Measurements from ENCODE around the gene BABAM2. TPM values are rescaled to one million over a fixed set of nuclear protein-coding genes. Genes with fewer than 3 reads are reported as not detected.
"Not testable (repeated sequence)": the region's sequence is repeated elsewhere in the genome, so short reads cannot be mapped to it uniquely, and the experiment has no call there.

BABAM2 gene
- total RNA-seq, 3 donors from 2014 or later (not counting 1 experiment from before 2014, with no cell fraction given), result 54.6 to 66.1 (median 59.5) TPM

- Mint-ChIP-seq H3K27me3 (ENCODE audit: low read depth in 2 of 2) (no peaks in the 10 kb centered on the region), H3K4me3 (no peak overlapping the region), H3K27ac (no peak overlapping the region), H3K4me1 (no peaks in the 10 kb centered on the region), H3K36me3 (peaks cover 5% of the 10 kb centered on the region), H3K9me3 (no peaks in the 10 kb centered on the region)
- DNase-seq (no peak), ATAC-seq (no peak)
- Histone ChIP-seq H3K27me3 (ENCODE audit: control insufficient read depth, insufficient read depth, low read length) (no peaks in the 10 kb centered on the region), H3K9me3 (ENCODE audit: control insufficient read depth, insufficient read depth, low read length) (no peaks in the 10 kb centered on the region), H3K36me3 (ENCODE audit: control insufficient read depth, insufficient read depth, low read length) (no peaks in the 10 kb centered on the region), H3K4me1 (ENCODE audit: control insufficient read depth, insufficient read depth, low read length) (no peaks in the 10 kb centered on the region), H3K27ac (ENCODE audit: low read length) (no peak overlapping the region), H3K4me3 (ENCODE audit: low read length) (no peak overlapping the region)
- TF ChIP-seq CTCF (IDR thresholded peaks at IDR 0.05), result no peak
- 89% methylated on average over 1 of the region's 1 CpG for WGBS (ENCODE audit: insufficient coverage)
- intact Hi-C loops (cut with micrococcal nuclease), result no loop called here
Measured at GRCh38 chr2:27873091-27873490, 17.4 kb upstream of the BABAM2 start.

- Histone ChIP-seq H3K27ac (ENCODE audit: low read length) (no peak overlapping the region), H3K4me1 (ENCODE audit: control insufficient read depth, insufficient read depth, low read length) (no peaks in the 10 kb centered on the region), H3K27me3 (ENCODE audit: control insufficient read depth, insufficient read depth, low read length) (no peaks in the 10 kb centered on the region), H3K36me3 (ENCODE audit: control insufficient read depth, insufficient read depth, low read length) (no peaks in the 10 kb centered on the region), H3K9me3 (ENCODE audit: control insufficient read depth, insufficient read depth, low read length) (no peaks in the 10 kb centered on the region), H3K4me3 (ENCODE audit: low read length) (no peak overlapping the region)
- H3K9me3 Mint-ChIP-seq, result no peaks in the 10 kb centered on the region
- intact Hi-C loops (cut with micrococcal nuclease), result no loop called here
- H3K27ac Mint-ChIP-seq, result no peak overlapping the region
- no peaks in the 10 kb centered on the region for H3K27me3 Mint-ChIP-seq (ENCODE audit: low read depth in 2 of 2)
- ATAC-seq, result no peak
- H3K4me3 Mint-ChIP-seq, result no peak overlapping the region
- H3K36me3 Mint-ChIP-seq, result peaks cover 5% of the 10 kb centered on the region
- 96% methylated on average over 6 of the region's 9 CpGs for WGBS (ENCODE audit: insufficient coverage)
- DNase-seq, result no peak
- no peak for TF ChIP-seq CTCF (IDR thresholded peaks at IDR 0.05)
- no peaks in the 10 kb centered on the region for H3K4me1 Mint-ChIP-seq
Measured at GRCh38 chr2:27875089-27875881, 15.2 kb upstream of the BABAM2 start.

- Mint-ChIP-seq H3K36me3 (peaks cover 5% of the 10 kb centered on the region), H3K27ac (no peak overlapping the region), H3K9me3 (no peaks in the 10 kb centered on the region), H3K4me1 (no peaks in the 10 kb centered on the region), H3K27me3 (ENCODE audit: low read depth in 2 of 2) (no peaks in the 10 kb centered on the region), H3K4me3 (no peak overlapping the region)
- intact Hi-C loops (cut with micrococcal nuclease), result no loop called here
- H3K4me1 ChIP-seq (ENCODE audit: control insufficient read depth, insufficient read depth, low read length), result no peaks in the 10 kb centered on the region
- H3K27ac ChIP-seq (ENCODE audit: low read length), result no peak overlapping the region
- H3K4me3 ChIP-seq (ENCODE audit: low read length), result no peak overlapping the region
- ATAC-seq (no peak), DNase-seq (no peak)
- 58% methylated on average over 2 of the region's 2 CpGs for WGBS (ENCODE audit: insufficient coverage)
- TF ChIP-seq CTCF (IDR thresholded peaks at IDR 0.05), result no peak
- H3K27me3 ChIP-seq (ENCODE audit: control insufficient read depth, insufficient read depth, low read length), result no peaks in the 10 kb centered on the region
- H3K36me3 ChIP-seq (ENCODE audit: control insufficient read depth, insufficient read depth, low read length), result no peaks in the 10 kb centered on the region
- H3K9me3 ChIP-seq (ENCODE audit: control insufficient read depth, insufficient read depth, low read length), result no peaks in the 10 kb centered on the region
Measured at GRCh38 chr2:27878825-27879224, 11.7 kb upstream of the BABAM2 start.

GRCh38 chr2:27881815-27882583 is 8.5 kb upstream of the BABAM2 start:
- H3K4me3 Mint-ChIP-seq; H3K9me3 Mint-ChIP-seq; H3K9me3 ChIP-seq (ENCODE audit: control insufficient read depth, insufficient read depth, low read length); H3K27me3 ChIP-seq (ENCODE audit: control insufficient read depth, insufficient read depth, low read length); H3K4me1 Mint-ChIP-seq; DNase-seq; H3K36me3 Mint-ChIP-seq; H3K36me3 ChIP-seq (ENCODE audit: control insufficient read depth, insufficient read depth, low read length); H3K4me1 ChIP-seq (ENCODE audit: control insufficient read depth, insufficient read depth, low read length); H3K4me3 ChIP-seq (ENCODE audit: low read length); H3K27me3 Mint-ChIP-seq (ENCODE audit: low read depth in 2 of 2); H3K27ac Mint-ChIP-seq; H3K27ac ChIP-seq (ENCODE audit: low read length); ATAC-seq; intact Hi-C loops (cut with micrococcal nuclease): not testable (repeated sequence)
- WGBS (ENCODE audit: insufficient coverage), result 87% methylated on average over 2 of the region's 4 CpGs

- H3K36me3 Mint-ChIP-seq; intact Hi-C loops (cut with micrococcal nuclease): not testable (repeated sequence)
Measured at GRCh38 chr2:27882584-27882922, 8.0 kb upstream of the BABAM2 start.

More at GRCh38 chr2:27882584-27882922, 8.0 kb upstream of the BABAM2 start:
- not testable (repeated sequence) for H3K4me3 Mint-ChIP-seq; H3K27me3 ChIP-seq (ENCODE audit: control insufficient read depth, insufficient read depth, low read length); DNase-seq; H3K4me3 ChIP-seq (ENCODE audit: low read length); H3K27ac Mint-ChIP-seq; ATAC-seq; H3K36me3 ChIP-seq (ENCODE audit: control insufficient read depth, insufficient read depth, low read length); H3K4me1 ChIP-seq (ENCODE audit: control insufficient read depth, insufficient read depth, low read length); H3K9me3 ChIP-seq (ENCODE audit: control insufficient read depth, insufficient read depth, low read length); H3K27ac ChIP-seq (ENCODE audit: low read length); H3K4me1 Mint-ChIP-seq; H3K27me3 Mint-ChIP-seq (ENCODE audit: low read depth in 2 of 2); H3K9me3 Mint-ChIP-seq
- WGBS (ENCODE audit: insufficient coverage), result 100% methylated on average over 1 of the region's 1 CpG
